KG1 (cell line): ENCODE results near the gene MYL3.
A peak's percentile ranks its signal among the peaks of the same experiment; 100 is the strongest.

Experiments used
- DNase-seq: peaks from one replicate; lab custom pipeline; 2025; lab: John Stamatoyannopoulos, UW

The MYL3 gene

DNA sequence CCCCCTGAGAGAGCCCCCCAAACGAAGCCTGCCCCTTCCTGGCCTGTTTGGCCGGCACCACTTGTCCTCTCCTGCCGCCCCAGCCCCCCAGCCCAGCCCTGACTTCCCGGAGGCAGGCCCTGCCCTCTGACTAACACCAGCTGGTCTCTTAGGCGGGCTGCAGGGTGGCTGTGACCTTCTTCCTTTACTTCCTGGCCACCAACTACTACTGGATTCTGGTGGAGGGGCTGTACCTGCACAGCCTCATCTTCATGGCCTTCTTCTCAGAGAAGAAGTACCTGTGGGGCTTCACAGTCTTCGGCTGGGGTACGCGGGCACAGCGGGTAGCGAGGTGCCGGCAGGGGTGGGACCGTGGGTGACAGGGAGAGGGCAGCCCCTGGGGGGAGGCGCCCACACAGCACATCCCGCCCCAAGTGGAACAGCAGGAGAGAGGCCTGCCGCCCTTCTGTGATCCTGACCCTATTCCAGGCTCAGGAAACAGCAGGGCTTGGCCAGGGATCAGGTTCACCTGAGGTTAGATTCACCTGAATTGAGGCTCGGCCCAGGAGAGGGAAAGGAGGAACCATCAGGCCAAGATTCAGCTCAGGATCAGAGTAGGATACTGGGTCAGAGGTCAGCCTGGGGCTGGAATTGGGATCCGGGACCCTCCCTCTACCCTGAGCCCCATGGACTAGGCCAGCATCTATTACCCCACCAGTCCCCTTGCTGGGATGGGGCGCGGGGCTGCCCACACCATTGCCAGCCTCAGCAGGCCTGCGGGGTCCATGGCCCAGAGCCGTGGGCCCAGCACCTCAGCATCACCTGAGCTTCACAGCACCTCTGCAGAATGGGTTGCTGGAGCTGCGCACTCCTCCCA lies 36.1 kb upstream of the MYL3 start:
- DNase-seq, result no peak

GRCh38 chr3:46898321-46899150 lies 35.3 kb upstream of the MYL3 start:
- DNase-seq, result no peak

DNA sequence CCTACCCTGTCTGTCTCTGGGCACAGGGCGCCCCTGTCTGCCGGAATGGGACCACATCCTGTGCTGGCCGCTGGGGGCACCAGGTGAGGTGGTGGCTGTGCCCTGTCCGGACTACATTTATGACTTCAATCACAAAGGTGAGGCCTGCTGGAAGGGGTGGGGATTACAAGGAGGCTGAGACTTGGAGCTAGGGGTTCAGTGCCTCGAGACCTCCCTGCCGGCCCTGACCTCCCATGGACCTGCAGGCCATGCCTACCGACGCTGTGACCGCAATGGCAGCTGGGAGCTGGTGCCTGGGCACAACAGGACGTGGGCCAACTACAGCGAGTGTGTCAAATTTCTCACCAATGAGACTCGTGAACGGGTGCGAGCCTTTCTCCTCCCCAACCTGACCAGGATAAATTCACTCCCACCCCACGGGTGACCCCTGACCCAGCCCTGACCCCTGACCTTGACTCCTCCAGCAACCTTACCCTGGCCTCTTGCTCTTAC lies 34.6 kb upstream of the MYL3 start:
- no peak for DNase-seq

- DNase-seq, result no peak
These were observed 33.8 kb upstream of the MYL3 start for GRCh38 chr3:46897031-46897430.

DNA sequence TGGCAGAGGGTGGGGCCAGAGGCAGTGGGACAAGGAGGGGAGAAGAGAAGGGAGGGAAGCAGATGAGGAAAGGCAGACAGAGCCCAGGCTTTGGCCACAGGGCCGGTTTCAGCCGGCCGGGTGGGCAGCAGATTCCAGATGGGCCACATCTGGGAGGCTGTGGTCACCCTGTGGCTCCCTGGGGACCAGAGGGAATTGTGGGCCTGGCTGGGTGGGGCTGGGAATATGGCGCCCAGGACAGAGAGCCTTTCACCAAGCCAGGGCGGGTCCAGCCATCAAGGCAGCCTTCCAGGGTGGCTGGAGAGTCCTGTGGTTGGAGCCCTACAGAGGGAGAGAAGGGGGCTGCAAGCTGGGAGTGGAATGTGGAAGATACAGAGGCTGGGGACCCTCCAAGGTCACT lies 33.1 kb upstream of the MYL3 start:
- no peak for DNase-seq

DNA sequence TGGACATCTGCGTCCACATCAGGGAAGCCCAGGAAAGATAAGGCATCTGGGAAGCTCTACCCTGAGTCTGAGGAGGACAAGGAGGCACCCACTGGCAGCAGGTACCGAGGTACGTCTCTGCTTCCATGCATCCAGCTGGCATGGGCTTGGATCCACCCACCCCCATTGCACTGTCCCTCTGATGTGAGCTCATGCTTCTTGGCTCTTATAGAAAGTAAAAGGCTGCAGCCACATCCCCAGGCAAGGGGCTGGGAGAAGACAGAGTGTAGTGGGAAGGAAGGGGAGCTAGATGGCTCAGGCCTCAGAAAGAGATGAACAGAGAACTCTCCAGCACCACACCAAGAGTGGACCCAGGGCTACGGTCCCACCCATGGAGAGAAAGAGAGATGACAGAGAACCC lies 32.5 kb upstream of the MYL3 start:
- no peak for DNase-seq

- peak; percentile 54 for DNase-seq
These were observed 32.0 kb upstream of the MYL3 start for GRCh38 chr3:46895204-46895660.

DNA sequence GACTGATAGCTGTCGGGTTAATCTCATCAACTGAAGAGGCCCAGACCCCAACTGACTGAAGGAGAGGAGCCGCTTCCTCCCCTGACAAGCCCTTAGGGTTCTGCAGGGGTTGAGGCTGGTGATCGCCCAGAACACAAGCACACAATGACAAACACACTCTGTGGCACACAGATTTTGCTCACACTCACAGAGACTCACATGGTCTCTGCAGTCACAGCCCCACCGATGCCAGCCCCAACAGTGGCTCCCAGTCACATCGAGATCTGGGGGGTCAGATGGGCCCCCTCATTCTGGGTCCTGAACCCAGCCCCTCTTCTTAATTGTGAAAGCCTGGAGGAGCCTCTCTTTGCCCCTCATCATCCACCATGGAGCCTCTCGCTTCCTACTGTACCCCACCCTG lies 31.0 kb upstream of the MYL3 start:
- no peak for DNase-seq

DNA sequence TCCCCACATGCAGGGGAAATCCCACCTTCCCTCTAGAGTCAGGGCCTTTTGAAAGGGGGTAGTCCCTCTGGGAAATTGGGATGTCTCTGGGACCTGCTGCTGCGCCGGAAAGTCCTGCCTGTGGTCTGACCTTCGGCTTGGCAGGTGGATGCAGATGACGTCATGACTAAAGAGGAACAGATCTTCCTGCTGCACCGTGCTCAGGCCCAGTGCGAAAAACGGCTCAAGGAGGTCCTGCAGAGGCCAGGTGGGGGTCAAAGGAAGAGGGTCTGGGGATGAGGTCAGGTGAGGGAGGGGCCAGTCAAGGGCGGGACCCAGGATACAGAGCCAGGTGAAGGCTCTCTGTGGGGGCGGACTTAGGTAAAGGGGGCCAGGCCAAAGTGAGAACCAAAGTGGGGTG lies 30.5 kb upstream of the MYL3 start:
- no peak for DNase-seq

DNA sequence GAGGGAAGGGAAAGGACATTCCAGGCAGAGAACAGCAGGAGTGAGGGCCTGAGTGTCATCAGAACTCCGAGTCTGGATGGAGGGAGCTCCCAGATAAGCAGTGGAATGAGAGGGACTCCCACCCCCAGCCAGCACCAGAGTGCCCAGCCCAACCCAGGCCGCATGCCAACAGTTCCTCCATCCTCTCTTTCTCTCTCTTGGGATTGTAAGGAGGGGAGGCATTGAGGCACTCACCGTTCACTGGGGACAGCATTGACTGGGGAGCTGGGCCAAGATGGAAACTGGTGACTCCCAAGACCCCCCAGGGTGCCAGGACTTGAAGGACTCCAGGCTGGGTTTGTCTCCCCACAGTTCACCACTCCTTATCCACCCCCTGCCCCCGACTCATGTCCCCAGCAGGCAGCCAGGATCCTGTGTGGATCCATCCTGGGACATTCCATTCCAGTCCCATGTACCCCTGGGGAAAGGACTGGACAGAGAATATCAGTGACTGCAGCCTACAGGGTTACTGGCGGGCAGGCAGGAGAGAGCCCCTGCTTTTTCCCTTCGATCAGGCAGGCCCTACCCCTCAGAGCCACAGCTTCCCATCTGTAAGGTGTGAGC lies 30.0 kb upstream of the MYL3 start:
- no peak for DNase-seq

DNA sequence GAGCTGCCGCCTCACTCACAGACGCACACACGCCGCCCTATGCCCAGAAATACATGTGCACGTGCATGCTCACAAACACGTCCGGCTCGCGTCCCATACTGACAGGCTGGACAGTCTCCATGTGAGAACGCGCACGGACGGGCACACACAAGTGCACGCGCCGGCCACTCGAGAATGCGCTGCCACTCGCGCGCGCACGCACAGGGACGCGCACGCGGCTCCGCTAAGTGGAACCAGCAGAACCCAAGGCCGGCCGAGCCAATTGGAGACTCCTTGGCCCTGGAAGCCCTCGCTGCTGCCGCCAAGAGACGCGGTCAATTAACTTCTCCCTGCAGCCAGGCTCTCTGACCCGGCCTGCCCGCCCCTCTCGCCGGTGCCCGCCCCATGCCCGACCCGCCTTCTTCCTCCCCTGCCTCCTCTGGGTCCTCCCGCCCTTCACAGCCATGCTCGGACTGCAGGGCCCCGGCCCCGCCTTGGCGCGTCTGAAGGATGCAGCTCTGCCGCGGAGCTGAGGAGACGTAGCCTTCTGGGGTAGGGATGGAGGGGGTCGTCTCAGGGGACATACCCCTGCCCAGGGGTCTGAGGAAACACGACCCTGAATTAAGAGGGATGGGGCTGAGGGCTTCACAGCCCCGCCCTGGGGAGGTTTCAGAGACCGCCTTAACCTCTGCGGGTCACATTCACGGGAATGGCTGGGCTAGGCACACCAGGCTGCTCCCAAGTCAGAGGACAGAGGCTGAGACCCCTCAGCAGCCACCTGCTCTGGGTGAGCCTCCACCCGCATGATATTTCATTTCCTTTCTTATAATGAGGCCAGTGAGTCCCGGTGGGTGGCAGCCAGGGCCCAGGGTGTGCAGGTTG lies 29.3 kb upstream of the MYL3 start:
- DNase-seq, result no peak

GRCh38 chr3:46891132-46891531 lies 27.9 kb upstream of the MYL3 start:
- no peak for DNase-seq

DNA sequence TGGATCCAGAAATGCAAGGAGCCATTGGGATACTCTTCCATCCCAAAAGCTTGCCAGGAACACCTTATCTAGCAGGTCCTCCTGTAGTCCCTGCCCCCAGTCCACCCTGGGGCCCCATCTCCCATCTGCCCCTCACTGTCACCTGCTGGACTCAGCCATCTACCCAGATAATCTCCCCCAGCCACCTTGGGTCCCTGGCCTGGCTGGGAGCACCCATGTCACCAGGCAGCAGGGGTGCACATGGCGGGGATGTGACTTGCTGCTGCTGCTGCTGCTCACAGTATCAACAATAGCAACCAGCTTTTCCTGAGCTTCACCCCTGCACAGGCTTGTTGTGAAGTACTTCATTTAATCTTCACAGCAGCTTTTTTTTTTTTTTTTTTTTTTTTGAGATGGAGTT lies 26.9 kb upstream of the MYL3 start:
- no peak for DNase-seq

DNA sequence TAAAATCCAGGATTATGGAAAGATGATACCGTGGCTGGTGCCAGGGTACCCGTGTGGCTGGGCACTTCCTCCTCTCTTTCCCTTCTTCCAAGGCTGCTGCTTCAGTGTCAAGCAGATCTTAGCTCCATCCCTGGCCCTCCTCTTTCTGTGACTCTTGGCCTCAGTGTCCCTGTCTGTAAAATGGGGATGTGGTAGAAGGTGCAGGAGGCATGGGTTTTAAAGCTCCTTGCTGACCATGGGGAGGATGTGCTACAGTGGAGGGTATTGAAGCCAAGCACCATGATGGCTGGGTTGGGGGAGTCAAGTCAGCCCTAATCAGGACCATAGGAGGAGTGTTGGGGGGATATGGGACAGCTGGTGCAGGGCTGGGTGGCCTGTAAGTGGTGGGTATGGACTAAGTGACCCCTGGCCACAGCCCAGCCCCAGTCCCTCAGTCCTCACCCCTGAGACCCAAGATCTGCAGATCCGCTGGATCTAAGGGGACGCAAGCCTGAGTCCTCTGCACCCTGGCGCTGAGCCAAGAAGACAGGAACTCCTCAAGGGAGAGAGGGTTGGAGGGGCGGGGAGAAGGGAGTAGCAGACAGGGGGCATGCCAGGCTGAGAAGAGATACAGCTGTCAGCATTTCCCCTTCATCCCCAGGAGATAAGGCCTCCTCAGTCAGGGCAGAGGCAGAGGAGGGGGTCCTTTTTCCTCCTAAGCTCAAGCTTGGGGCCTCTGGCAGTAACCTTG lies 26.3 kb upstream of the MYL3 start:
- no peak for DNase-seq

DNA sequence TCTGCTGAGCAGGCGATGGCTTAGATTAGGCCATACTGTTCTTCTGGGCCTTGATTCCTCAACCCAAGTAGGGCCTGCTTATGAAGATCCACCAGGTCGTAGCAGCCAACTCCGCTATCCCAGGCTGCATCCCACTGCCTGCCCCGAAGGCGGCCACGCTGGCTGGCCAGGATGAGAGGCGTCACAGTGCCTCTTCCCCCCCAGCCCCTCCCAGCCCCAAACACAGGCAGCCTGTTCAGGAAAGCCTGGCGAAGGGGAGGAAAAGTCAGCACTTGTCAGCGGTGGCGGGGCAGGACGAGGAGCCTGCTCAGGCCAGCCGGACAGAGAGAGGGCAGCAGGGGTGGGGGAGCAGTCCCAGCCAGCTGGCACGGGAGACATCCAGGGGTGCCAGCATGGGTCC lies 25.5 kb upstream of the MYL3 start:
- no peak for DNase-seq

- no peak for DNase-seq
These were observed 24.8 kb upstream of the MYL3 start for GRCh38 chr3:46887980-46888494.

GRCh38 chr3:46885612-46886011 lies 22.4 kb upstream of the MYL3 start:
- DNase-seq, result no peak

DNA sequence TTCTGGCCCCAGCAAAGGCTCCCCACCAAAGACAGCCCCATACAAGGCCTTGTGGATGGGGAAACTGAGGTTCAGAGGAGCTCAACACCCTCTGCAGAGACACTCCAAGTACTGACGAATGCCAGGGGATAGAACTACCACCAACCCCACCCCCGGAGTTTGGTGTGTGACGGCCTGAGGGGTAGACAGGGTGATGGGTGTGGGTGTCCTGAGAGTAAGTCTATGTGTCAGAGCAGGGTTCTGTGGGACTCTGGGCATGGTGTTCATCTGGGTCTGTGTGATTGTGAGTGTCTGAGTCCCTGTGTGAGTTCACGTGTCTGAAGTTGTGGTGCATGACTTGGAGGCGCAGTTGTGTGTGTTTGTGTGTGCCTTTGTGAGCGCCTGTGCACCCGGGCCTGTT lies 21.7 kb upstream of the MYL3 start:
- DNase-seq, result no peak

GRCh38 chr3:46884427-46884826 lies 21.2 kb upstream of the MYL3 start:
- no peak for DNase-seq

- DNase-seq, result no peak
These were observed 20.6 kb upstream of the MYL3 start for GRCh38 chr3:46883830-46884185.
